HG02943 (cell line): ENCODE results near the gene ATP8B1.

Experiments used
- ATAC-seq: cut with Tn5 transposase; IDR thresholded peaks from one replicate; pipeline ENCODE4 v1.9.1; 2021; ENCODE audit warnings: mild to moderate bottlenecking, low read depth, moderate library complexity; ENCODE audit not compliant: unreplicated experiment

Gene ATP8B1

DNA sequence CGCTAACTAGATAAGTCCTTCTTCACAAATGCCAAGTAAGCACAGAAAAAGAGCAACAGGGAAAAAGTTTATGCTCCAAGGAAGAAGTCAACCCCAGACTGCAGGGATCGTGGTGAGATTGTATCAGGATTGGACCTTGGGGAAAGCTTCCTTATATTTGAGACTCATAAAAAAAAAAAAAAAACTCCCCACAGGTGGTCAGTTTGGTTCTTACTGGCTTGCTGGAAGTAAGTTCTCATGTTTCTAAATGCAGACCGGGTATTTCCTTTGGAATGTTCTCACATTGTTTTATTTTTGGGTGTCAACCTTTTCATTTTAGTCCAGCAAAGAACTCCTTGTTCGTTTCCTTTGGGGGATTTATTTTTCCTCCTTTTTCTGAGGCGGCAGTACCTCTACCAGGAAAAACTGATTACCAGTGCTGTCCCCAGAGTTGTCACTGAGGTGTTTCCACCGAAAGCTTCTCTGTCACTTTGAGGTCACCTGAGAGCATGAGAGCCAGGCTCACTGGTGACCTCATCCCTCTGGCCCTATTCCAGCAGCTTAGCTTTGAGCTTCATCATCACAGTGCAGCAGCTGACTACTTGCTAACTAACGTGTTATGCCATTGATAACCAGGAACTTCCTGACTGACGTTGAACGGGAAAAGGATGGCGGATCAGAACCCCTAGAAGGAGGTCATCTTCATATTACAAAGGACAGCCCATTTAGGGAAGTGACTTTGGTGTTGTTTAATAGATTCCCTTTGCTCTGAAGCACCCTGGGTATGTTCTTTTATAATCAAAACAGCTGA, 16.8 kb upstream of the ATP8B1 start:
- ATAC-seq = no peak

GRCh38 chr18:57819119-57819518, 16.0 kb upstream of the ATP8B1 start:
- no peak for ATAC-seq

- ATAC-seq = no peak
Observed at GRCh38 chr18:57816208-57816954, 13.3 kb upstream of the ATP8B1 start.

- ATAC-seq = no peak
Observed at GRCh38 chr18:57814555-57814954, 11.4 kb upstream of the ATP8B1 start.

- ATAC-seq = no peak
Observed at GRCh38 chr18:57813245-57813644, 10.1 kb upstream of the ATP8B1 start.

GRCh38 chr18:57812126-57812477, 9.0 kb upstream of the ATP8B1 start:
- no peak for ATAC-seq

DNA sequence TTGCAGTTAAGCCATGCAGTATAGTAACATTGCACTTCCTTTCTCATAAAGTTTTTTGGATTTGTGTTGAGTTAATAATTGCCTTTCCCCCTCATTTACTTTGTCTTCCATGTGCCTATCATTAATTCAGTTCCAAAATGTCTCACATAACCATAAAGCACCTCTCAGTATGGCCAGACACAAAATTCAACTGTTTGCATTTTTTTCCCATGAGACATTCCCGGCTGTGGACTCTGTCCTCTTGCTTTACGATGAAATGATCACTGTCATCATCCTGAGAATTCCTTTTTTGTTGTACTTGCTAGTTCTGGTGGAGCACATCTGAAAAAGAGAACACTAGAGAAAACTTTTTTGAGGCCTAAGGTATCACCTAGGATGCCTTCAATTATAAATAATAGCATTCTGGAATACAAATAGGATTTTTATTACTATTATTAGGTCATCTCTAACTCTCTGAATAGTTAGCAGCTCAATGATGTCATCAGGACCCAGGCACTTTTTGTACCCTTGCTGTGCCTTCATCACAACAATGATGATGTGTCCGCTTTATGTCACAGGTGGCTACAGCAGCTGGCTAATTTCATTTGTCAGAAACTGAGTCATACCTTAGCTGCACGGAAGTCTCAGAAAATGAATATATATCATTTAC, 8.5 kb upstream of the ATP8B1 start:
- no peak for ATAC-seq

GRCh38 chr18:57809190-57809589, 6.1 kb upstream of the ATP8B1 start:
- no peak for ATAC-seq

DNA sequence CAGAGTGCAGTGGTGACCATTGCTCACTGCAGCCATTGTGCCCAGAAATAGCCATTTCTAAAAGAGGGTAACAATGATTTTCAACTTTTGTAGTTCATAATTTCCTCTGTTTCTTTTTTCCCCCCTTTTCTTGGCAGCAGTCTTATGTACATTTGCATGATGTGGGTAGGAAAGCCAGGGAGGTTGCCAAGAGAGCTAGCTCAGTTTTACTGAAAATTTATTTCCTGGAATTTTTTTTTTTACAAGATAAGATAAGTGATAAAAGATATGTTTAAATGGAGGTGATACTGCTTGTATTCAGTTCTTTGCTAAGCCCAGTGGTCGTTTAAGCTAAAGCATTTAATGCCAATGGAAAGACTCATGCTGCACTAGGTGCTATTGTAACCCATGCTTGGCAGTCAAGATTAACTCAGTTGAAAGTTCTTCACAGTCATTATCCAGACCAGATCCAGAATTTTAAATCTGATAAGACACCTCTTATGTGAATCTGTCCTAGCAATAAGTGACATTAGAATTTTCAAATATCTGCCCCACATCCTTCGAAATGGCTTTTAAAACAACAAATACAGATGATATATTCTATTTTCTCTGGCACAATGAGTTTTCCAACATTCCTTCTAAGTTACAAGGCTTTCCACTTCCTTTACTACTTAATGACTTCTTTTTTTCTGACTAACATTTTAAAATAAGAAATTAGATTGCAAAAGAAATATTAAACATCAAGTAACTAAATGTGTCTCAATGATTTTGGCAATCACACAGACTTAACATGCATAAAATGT, 4.4 kb upstream of the ATP8B1 start:
- ATAC-seq = no peak

- no peak for ATAC-seq
Observed at GRCh38 chr18:57806978-57807285, 3.8 kb upstream of the ATP8B1 start.

DNA sequence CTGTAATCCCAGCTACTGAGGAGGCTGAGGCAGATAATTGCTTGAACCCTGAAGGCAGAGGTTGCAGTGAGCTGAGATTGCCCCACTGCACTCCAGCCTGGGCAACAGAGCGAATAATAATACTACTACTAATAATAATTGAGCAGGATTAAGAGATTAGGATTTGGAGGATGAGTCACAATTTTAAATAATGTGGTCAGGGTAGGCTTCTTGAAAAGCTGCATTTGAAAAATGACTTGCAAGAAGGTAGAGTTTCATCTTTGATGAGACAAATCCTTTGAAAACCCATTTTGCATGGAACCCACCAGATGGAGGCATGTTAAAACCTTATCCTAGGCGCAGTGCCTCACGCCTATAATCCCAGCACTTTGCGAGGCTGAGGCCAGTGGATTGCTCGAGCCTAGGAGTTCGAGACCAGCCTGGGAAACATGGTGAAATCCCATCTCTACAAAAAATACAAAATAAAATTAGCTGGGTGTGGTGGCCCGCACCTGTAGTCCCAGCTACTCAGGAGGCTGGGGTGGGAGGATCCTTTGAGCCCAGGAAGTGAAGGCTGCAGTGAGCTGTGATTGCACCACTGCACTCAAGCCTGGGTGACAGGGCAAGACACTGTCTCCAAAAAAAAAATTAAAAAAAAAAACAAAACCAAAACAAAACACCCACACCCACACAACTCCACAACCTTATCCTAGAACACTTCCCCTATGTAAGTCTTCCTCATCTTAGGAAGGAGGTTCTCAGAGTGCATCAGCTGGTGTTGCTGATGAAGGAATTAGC, 3.3 kb upstream of the ATP8B1 start:
- ATAC-seq = no peak

- ATAC-seq = no peak
Observed at GRCh38 chr18:57805117-57805516, 2.0 kb upstream of the ATP8B1 start.

DNA sequence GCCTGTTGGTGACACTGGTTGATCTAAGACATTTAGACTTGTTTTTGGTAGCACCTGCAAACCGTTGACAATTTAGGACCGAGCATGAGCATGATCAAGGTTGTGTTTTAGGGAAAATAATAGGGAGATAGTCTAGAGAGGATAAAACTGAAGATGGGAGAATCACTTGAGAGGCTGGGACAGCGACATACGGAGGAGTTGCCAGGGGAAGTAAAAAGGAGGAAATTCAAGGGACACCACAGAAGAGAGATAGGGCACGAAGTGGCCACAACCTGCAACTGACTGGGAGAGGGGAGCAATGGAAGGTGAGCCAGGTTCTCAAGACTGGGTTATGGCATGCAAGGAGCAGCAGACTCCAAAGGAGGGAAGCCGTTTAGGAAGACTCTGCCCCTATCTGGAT, 1.4 kb upstream of the ATP8B1 start:
- no peak for ATAC-seq

DNA sequence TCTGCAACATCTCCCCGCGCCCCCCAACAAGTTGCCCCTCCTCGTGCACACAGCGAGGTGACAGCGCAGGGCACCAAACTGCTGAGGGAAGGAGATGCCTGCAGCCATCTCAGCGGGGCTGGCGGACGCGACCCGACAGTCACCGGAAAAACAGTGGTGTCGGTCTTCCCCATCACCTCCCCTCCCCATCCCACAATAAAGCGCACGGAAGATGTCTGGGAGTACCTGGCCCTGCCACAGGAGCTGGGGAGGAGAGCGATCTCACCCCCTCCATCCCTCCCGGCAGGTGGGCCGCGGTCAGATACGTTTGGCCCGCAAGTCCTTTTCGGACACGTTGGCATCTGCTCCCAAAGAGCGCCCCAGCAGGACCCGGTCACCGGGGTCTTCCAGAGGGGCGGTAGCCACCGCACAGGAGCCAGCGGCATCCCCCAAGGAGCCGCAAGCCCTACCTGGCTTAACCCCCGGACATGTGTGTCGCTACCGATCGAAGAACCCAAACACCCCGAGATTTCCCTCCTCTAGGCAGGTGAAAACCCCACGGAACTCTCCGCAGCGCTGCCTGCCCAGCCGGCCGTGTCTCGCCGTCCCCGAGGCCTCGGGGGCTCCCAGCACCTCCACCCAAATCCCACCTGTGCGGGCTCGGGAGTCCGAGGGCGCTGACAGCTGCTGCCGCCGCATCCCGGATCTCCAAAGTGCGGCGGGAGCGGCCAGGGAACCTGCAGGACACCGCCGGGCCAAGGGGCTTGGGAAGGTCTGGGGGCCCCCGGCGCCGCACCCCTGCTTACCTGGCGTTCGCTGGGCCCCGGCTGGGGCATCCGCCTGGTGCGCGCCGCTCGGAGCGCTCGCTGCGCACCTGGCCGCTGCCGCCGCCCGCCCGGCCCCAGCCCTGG, 657 bp downstream of the ATP8B1 start:
- ATAC-seq = no peak

DNA sequence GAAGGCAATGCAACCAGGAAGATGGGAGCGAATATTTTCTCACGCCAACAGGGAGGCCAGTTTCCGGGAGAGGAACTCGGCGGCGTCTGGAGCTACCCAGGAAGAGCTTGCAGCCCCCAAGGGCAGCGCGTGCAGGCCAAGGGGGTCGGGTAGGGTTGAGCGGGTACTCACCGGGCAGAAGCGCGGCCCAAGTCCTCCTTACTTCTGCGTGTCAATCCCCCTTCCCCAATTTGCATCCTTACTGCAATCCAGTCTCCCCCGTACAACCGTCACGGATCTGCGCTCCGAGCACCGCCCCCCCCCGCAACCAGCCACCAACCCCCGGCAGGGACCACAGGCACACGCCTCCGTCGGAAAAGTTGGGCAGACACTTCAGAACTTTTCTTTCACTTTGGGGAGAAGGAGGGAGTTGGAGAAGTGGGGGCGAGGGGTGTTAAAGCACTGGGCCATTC, 1.3 kb downstream of the ATP8B1 start:
- ATAC-seq = no peak

- no peak for ATAC-seq
Observed at GRCh38 chr18:57801325-57801724, 1.8 kb downstream of the ATP8B1 start.

DNA sequence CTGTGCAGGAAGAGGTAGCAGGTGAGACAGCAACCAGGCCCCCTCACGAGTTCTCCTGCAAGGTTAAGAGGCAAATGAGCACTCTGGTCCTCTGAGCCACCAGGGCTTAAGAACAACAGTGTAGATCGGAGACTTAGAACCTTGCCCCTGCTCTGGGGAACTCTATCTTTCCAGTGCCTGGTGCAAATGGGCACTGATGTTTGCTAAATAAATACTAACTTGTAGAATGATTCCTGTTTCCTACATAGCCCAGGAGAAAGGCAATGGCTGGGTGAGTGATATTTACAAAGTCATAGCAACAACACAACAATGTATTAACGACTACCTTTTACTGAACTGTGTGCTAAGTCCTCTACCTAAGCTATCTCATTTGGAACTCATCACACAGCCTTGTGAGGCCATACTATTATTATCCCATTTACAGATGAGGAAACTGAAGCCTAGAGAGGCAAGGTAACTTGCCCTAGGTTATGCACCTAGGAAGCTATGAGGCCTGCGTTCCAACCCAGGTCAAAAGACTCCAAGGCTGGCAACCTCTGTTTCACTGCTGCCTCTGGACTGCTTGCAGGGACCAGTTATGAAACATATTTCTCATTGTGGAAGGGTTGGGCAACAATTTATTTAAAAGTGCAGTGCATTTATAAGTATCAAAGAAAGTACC, 4.3 kb downstream of the ATP8B1 start:
- ATAC-seq = no peak

GRCh38 chr18:57797209-57797651, 5.9 kb downstream of the ATP8B1 start:
- ATAC-seq = no peak
